GM12891 (cell line): Measurements from ENCODE around the gene SPATA24.

Source experiments
- PAX5 ChIP-seq: IDR thresholded peaks from 2 replicates; pipeline ENCODE4 v1.6.1; 2011; ENCODE audit warnings: low read length, moderate library complexity, mild to moderate bottlenecking; ENCODE audit not compliant: insufficient read depth, severe bottlenecking
- POLR2A ChIP-seq: IDR thresholded peaks from 2 replicates; pipeline ENCODE4 v1.6.1; 2011; ENCODE audit warnings: low read depth, low read length, control low read depth
- POLR2AphosphoS5 ChIP-seq: IDR thresholded peaks from 2 replicates; pipeline ENCODE4 v1.6.1; 2011; ENCODE audit warnings: low read depth, low read length, control low read depth
- POU2F2 ChIP-seq: IDR thresholded peaks from 2 replicates; pipeline ENCODE4 v1.6.1; 2011; ENCODE audit warnings: low read depth, mild to moderate bottlenecking, control low read depth, low read length, moderate library complexity
- SPI1 ChIP-seq: IDR thresholded peaks from 2 replicates; pipeline ENCODE4 v1.6.1; 2011; ENCODE audit warnings: low read depth, low read length, control low read depth
- TAF1 ChIP-seq: IDR thresholded peaks from 2 replicates; pipeline ENCODE4 v1.6.1; 2011; ENCODE audit warnings: low read depth, low read length, control low read depth

- TF ChIP-seq POLR2AphosphoS5 (no peak), POLR2A (no peak), TAF1 (no peak), SPI1 (no peak), POU2F2 (no peak), PAX5 (no peak)
Observed at GRCh38 chr5:139376364-139376763, 27.5 kb downstream of the SPATA24 start.
